GM10847 (cell line): ENCODE results near the gene C1QTNF5.

Source experiments
- POLR2A ChIP-seq: IDR thresholded peaks from 2 replicates; pipeline ENCODE4 v1.6.1; 2011; ENCODE audit not compliant: insufficient read length; ENCODE audit errors: extremely low read depth

C1QTNF5 gene

DNA sequence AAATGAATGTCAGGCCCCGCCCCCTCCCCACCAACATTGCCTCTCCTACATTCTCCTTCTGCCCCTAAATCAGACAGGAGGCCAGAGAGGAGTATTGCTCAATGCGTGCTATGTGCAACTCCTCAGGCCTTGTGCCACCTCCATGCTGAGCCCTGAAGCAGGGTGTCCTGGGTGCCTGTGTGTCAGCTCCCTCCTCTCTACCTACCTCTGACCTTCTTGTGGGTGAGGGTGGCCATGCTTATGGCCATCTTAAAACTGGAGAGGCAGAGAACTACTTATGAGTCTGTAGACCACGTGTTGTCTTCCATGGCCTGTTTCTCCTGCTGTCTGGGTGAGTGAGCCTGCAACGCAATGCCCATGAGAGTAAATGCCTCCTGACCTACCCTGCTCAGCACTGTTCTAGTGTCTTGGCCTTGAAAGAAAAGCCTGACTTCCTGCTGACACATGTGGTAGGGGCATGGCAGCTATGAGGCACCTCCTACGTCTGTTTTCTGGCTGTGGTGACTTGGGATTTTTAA lies 34.3 kb downstream of the C1QTNF5 start:
- TF ChIP-seq POLR2A = no peak

DNA sequence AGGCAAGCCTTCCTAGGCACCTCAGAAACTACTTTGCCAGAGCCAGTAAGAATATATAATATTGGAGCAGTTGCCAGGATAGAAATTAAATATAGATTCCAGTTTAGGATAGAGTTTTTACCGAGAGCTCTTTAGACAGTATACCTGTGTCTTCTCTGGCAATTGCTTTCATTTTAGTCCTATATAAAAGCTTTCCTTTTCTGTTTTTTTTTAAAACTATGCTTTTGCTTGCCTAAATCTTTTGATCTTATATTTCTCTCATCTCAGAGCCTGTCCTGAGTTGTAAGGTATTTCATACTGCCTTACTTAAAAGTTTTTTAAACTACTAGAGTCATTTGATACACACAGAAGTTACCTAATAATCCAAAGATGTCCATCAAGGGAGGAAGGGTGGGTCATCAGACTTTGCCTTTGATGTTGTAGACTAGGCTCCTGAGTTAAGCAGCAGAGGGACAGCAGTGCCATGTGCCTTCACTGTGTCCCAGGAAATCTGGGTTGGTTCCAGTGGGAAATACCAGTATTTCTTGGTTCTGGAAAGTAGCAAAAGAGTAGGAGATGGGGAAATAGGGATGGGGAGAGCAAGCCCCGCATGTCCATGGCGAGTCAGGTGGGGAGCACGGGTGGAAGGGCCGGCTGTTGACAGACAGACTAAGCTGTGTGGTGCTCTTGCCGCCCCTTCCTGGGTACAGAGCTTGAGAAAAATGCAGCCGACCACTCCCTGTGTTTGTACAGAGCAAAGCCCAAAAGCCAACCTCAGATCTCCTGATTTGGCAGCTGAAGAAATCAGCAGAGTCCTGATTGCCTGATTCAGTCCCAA lies 34.9 kb downstream of the C1QTNF5 start:
- no peak for TF ChIP-seq POLR2A

DNA sequence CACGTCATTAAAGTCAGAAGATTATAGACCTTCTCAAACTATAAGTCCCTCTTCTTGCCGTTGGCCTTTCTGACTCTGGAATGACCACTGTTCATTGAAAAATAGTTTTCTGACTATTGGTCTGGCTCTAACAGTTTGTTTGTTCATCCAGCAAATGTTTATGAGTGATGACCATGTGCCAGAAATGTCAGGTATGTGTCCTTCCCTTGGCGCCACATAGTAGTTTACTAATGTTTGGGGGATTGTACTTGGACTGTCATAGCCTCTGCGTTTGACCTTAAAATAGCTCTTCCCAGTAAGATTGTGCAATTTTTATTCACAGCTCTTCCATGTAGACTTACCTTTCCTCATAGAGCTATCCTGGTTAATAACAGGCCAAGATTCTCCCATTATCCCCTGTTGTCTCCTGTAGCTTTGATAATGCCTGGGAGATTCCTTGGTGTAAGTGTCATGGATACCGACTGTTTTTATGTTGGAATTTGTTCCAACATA lies 37.4 kb downstream of the C1QTNF5 start:
- TF ChIP-seq POLR2A = no peak

DNA sequence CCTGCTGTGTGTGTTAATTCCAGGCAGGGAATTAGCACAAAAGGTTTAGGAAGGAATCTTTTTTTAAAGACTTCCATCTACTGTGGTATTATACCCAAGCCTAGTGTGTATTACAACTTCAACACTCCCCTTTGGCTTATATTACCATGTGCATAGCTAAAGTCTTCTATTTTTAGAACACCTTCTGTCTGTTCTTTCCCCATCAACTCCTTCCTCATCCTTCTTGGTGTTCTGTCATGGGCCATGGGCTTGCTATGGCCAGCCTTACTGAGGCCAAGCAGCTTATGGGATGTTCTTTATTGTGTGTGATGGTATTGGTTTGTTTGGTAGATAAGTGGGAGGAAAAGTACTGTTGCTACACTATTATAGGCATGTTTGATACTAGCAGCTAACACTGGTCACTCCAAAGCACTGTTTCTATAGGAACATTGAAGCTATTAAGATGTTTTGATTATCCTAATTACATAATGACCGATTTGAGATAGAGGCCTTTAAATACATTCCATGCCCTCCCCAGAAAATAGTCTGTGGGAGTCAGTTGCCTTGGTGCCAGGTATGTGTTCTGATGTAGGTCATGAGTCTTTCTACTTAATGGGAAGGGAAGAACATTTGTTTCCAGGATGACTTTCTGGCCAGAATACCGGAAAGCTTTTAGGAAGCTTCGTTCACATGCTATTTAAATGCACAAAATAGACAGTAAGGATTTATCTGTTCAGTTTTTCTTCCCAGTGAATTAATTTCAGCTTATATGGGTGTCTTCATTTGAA lies 40.3 kb downstream of the C1QTNF5 start:
- TF ChIP-seq POLR2A = no peak

DNA sequence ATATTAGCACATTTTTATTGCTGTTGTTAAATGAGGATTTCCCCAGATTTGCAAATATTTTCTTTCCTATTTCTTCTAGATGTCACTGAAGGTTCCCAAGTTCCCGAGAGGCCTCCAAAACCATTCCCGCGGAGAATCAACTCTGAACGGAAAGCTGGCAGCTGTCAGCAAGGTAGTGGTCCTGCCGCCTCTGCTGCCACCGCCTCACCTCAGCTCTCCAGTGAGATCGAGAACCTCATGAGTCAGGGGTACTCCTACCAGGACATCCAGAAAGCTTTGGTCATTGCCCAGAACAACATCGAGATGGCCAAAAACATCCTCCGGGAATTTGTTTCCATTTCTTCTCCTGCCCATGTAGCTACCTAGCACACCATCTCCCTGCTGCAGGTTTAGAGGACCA lies 41.3 kb downstream of the C1QTNF5 start:
- no peak for TF ChIP-seq POLR2A

DNA sequence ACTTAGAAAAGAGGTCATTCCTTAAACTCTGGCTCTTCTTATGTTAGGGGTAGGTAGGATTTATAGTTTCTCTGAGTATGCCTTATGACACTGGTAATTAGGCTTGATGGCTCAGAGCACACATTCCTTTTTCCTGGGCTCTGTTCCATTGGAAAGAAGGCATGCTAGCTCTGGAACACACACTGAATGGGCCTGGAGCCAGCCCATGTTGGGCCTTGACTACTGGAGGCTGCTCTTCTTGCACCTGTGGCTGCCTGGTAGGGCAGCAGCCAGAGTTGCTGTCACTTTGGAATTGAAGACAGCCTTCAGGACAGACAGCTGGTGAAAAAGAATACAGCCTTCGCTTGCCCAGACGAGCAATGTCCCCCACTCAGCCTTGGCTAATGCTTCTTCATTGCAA lies 42.0 kb downstream of the C1QTNF5 start:
- TF ChIP-seq POLR2A = no peak

DNA sequence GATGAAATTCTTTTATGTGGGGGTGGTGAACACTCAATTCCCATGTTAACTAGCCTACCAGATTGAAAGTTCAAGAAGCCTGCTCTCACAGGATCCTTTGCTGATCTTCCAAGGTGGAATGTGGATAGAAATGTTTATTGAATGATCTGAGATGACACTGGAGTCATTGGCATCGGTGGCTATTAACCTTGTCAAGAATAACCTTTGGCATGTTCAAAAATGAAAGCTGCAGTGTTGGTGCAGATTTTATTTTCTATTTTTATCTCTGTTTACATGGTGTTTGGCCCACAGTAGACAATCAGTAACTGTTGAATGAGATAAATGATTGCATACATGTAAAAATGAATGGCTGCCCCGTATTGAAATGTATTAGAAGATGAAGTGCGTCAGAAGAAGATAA lies 42.7 kb downstream of the C1QTNF5 start:
- no peak for TF ChIP-seq POLR2A

DNA sequence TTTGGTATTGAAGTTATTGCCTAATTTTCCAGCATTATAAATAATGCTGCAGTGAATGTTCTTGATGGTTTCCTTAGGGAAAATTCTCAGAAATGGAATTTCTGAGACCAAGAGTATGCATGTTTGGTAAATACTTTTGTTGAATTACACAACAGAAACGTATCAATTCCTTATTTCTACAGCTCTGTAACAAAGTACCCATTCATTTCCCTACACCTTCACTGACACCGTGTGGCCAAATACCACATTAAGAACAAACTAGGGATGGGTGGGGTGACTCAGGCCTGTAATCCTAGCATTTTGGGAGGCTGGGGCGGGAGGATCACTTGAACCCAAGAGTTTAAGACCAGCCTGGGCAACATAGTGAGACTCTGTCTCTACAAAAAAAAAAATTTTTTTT lies 45.5 kb downstream of the C1QTNF5 start:
- no peak for TF ChIP-seq POLR2A

DNA sequence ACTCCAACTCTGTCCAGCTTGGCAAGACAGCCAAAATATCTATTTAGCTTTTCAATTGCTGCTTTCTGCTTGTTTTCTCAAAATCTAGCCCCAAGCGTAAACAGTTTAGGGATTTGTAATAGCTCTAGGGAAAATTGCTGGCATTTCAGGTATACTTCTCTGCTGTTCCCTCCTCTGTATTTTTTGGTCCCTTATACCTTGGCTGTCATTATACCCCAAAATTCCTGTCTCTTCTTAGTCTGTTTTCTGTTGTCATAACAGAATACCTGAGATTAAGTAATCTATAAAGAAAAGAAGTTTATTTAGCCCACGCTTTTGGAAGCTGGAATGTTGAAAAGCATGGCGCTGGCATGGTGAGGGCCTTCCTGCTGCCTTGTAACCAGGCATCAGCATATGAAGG lies 47.2 kb downstream of the C1QTNF5 start:
- no peak for TF ChIP-seq POLR2A

DNA sequence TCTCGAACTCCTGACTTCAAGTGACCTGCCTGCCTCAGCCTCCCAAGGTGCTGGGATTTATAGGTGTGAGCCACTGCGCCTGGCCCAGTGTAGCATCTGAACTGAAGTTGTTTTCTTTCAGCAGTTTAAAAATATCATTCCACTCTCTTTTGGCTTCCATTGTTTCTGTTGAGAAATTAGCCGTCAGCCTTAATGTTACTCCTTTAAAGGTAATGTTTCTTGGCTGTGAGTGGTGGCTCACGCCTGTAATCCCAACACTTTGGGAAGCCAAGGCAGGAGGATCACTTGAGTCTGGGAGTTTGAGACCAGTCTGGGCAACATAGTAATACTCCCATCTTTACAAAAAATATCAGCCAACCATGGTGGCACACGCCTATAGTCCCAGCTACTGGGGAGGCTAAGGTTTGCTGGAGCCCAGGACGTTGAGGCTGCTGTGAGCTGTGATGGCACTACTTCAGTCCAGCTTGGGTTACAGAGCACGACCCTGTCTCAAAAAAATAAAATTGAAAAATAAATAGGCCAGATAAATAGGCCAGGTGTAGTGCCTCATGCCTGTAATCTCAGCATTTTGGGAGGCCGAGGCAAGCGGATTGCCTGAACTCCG lies 49.7 kb downstream of the C1QTNF5 start:
- no peak for TF ChIP-seq POLR2A
